GM21576 (cell line): ENCODE measurements around the gene GRIK2.
A peak's percentile ranks its signal among the peaks of the same experiment; 100 is the strongest.
"Not testable (repeated sequence)": the region's sequence is repeated elsewhere in the genome, so short reads cannot be mapped to it uniquely, and the experiment has no call there.

Source experiments
- ATAC-seq: cut with Tn5 transposase; IDR thresholded peaks from one replicate; pipeline ENCODE4 v1.9.1; 2021; ENCODE audit warnings: mild to moderate bottlenecking, moderate library complexity; ENCODE audit not compliant: unreplicated experiment

GRIK2 gene

DNA sequence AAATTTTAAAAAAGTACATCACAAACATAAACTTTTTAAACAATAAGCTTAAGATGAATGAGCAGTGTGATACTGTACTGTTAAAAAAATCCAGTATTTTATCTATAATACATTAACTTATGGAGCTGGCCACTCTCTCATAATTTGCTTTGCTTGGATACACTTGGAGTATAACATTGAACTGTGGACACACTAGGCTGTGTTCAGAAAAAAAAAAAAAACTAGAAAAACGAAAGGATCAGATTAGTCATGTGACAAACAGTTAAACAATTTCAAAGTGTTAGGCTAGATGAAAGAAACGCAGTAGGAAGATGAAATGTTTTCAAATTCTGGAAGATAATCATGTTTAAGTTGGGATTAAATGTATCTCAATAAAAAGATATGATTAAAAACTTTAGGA, 220.0 kb downstream of the GRIK2 start:
- ATAC-seq: no peak

GRCh38 chr6:101614774-101615173, 221.3 kb downstream of the GRIK2 start:
- ATAC-seq: no peak

GRCh38 chr6:101626269-101626668, 232.8 kb downstream of the GRIK2 start:
- no peak for ATAC-seq

DNA sequence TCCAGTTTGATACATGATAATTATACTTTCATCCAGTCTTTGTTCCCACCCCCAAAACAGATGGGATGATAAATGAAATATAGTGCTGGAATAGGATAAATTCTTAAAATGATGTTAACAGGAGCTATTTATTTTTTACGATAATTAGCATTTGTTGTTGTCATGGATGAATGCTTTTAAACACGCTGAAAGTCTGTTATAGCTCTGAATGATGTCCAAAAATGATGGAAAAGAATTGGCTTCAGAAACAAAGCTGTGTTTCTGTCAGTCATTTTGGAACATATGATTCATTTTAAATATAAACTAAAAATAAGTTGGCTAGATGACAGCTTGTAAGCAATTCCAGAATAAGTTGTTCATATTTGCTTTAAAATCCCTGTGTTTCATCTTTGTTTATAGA, 237.4 kb downstream of the GRIK2 start:
- ATAC-seq: no peak

DNA sequence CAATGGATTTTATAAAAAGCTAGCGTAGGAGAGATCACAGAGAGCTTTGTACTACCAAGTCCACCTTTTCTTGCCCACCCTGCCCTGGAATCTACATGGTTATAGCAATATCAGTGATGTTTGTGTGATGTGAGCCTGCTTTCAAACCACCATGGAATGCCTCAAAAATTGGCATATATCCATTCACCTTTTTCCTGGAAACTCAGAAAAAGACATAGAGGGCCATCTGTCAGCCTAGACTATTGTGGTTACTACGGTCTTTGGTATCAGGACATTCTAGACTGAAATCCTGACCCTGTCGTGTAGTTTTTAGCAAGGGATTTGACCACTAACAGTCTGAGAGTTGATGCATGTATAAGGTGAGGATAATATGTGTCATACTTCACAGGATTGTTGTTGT, 239.6 kb downstream of the GRIK2 start:
- no peak for ATAC-seq

- ATAC-seq: not testable (repeated sequence)
Observed at GRCh38 chr6:101638865-101639264, 245.4 kb downstream of the GRIK2 start.

GRCh38 chr6:101640131-101640530, 246.6 kb downstream of the GRIK2 start:
- ATAC-seq: no peak

DNA sequence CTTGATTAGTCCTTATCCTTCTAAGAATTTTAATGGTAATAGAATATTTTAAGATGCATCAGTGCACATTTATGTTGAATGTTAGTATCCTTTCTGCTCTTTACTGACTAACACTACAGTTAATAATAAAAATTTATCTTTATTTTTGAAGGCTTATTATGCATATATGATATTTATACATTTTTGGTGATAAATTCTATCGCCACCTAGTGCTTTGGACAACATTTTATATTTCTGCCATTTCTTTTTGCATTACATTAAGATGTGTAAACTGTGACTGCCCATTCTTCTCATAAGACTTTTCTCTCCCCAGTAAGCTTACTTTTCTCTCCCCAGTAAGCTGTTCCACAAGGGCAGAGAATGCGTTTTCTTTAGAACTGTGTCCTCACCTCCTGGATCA, 252.3 kb downstream of the GRIK2 start:
- ATAC-seq: no peak

DNA sequence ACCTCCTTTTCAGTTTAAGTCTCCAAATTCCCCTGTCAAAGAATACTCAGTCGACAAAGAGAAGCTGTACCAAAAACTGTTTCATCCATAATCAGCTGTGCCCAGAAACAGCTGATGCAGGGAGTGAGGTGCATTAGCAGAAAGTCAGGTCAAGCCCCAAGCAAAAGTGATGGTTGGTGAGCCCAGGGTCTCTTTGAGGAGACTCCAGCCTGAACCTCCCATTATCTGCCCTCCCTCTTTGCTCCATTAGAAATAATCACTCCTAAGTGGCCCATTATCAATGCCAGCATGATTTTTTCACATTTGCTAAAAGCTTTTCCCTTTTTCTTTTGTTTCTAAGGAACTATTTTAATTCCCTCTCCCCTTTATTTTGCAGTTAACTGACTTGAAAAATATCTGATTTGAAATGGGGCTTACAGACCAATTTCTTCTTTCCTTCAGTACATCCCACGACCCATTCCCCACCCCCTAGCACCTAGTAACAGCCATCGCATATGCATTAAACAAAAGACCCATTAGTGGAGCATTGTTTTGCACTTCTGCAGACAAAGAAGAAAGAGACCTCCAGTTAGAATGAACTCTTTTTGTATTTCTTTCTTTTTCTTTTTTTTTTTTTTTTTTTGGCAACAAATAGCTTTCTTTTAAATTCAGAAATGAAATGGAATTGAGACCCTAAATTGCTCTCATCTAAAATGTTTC, 257.0 kb downstream of the GRIK2 start:
- no peak for ATAC-seq

GRCh38 chr6:101652079-101652478, 258.6 kb downstream of the GRIK2 start:
- ATAC-seq: no peak

- ATAC-seq: no peak
Observed at GRCh38 chr6:101655109-101655508, 261.6 kb downstream of the GRIK2 start.

DNA sequence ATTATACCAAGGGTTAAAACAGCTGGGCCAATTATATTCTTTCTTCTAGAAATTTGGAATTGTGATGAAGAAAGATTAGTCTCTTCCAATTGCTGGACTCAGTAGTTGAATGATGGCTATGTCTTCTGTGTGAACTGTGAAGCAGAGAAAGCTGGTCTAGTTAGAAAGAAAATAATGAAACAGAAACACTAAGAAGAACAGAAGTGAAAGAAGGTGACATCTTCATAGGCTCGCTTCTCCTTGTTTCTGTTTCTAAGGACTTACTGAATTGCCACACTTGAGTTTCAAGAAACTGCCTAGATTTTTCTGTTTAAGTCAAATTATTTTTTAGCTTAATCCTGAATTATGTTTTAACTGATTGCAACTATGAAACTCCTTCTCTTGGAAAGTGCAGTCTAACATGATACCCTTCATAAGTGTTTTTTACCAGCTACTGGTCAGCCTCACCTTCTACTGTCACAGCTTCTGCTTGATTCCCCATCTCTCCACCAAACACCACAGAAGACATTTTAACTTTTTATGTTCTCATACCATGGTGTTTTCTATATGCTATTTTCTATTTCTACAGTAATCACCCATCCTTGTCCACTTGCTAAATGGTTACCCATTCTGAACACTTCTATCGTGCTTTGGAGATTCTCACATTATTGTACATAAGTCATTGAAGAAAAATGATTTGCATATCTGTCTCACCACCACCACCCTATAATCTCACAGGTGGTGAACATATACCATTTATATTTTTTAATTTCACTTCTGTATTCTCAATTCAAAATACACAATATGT, 268.8 kb downstream of the GRIK2 start:
- ATAC-seq: peak; percentile 91

DNA sequence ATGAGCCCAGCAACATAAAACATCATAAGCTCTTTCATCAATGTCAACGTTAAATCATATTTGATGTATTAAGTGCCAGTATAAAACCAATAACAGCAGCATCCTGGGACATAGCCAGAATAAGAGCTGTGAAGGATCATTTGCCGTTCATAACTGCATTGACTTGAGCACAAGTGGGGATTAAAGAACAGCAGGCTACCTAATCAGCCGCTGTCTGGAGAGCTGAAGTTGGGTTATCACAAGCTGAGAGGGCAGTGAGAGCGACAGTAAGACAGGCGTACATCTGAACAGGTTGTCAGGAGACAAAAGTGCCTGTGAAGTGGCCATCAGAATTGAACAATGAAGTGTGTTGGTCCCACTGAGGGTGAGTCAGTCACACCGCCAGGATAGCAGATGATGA, 269.6 kb downstream of the GRIK2 start:
- ATAC-seq: no peak

- ATAC-seq: no peak
Observed at GRCh38 chr6:101666256-101666655, 272.7 kb downstream of the GRIK2 start.

- ATAC-seq: no peak
Observed at GRCh38 chr6:101668496-101669030, 275.1 kb downstream of the GRIK2 start.

GRCh38 chr6:101676187-101676586, 282.7 kb downstream of the GRIK2 start:
- no peak for ATAC-seq

DNA sequence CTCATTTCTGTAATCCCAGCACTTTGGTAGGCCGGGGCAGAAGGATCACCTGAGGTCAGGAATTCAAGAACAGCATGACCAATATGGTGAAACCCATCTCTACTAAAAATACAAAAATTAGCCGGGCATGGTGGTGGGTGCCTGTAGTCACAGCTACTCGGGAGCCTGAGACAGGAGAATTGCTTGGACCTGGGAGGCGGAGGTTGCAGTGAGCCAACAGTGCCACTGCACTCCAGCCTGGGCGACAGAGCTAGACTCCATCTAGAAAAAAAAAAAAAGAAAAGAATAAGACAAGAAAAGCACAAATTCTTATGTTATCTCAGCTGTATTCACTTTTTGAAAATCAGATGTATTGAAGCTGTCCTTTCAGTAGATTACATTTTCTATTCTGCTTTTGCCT, 289.4 kb downstream of the GRIK2 start:
- ATAC-seq: no peak

DNA sequence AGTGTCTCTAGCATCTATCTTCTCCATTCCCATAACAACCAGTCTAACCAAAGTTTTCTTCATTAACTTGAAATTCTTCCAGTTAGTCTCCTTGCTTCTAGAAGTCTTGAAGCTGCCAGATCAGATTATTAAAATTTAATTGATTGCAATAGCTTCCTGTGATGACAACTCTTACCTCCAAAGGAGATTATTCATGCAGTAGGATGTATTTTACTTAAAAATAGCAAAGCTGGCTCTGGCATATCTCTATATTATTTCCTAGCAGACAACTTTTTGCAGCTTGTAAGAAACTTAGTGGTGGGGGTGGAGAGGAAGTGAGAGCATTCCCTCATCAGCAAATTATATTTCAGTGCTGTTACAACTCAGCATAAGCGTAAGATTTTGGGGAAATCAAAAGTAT, 290.4 kb downstream of the GRIK2 start:
- ATAC-seq: no peak

DNA sequence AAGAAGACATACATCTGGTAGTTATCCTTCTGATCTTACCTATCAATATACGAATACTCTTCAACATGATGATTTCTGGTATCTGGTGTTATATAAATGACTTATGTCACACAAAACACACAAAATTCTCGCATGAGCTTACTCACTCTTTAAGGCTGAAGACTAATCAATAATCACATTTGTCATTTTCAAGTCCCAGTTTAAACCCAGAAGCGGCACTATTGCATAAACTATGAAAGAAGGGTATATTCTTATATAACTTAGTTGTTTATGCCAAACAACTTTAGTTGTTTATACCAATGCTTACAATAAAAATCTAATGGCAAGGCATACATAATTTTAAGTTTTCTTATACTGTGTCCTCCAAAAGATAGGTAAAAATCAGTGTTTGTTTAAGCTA, 293.1 kb downstream of the GRIK2 start:
- ATAC-seq: no peak

DNA sequence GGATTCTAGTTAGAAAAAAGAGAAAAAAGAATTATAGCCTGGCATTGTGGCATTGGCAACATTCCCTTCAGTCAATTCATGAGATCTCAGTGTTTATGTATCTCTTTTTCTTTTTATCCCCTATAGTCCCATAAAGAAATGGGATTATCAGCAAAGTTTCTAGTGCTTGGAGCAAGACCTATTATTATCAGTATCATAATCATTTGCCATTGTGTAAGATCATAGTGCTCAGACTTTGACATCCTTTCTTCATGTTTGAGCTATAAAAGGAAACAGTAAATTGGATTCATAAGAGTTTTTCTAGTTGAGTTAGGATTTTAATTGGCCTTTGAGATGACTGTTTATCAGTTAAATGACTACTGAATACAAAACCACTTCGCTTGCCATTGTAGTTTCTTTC, 295.6 kb downstream of the GRIK2 start:
- ATAC-seq: no peak

DNA sequence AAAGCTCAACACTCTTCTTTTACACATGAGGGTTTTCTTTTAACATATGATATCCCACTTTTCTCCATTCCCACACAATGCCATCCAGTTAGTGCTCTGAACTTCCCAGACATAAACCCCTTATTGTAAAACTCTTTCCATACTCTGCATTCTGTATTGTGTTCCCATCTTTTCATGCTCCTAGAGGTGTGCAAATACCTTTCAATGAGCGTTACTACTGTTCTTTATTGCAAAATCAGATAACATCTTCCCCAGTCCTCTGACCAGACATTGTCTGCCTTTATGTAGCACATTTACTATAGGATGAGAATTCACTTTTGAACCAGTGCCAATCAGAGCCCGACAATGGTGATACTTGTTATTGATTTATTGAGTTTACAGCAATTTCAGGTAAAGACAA, 296.2 kb downstream of the GRIK2 start:
- no peak for ATAC-seq

DNA sequence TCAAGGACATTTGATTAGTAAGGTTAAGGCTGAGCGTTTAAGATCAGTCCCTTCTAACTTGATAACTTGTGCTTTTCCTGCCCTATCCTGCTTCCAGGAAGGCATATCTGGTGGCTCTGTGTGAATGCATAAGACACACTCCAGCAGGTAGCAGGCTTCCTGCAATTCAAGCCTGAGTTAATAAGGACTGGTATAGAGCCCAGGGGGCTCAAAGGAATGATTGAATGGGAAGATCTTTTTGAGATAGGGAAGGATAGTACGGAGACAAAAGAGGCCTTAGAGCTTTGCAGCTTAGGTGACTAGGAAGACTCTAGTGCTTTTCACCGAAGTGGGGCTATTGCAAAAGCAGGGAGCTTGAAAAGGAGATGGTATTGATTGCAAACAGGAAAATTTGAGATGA, 307.1 kb downstream of the GRIK2 start:
- ATAC-seq: no peak
